Hepatocyte (in vitro differentiated cells): ENCODE data around the gene CRIM1.

ENCODE experiments used
- EZH2 ChIP-seq: fragments of 200-600 bp; sonication (generic); IDR thresholded peaks from 2 replicates; pipeline ENCODE4 v1.6.1; 2016; ENCODE audit warnings: antibody characterized with exemption, mild to moderate bottlenecking, borderline replicate concordance
- EZH2phosphoT487 ChIP-seq: fragments of 200-600 bp; sonication (generic); IDR thresholded peaks from one replicate; pipeline ENCODE4 v1.6.1; 2018; ENCODE audit warnings: antibody characterized with exemption, mild to moderate bottlenecking, low read depth, moderate library complexity; ENCODE audit not compliant: unreplicated experiment, severe bottlenecking
- TF ChIP-seq, protein P1 (sequence below): fragments of 200-600 bp; sonication (generic); IDR thresholded peaks from 2 replicates; pipeline ENCODE4 v1.5.1; 2016; ENCODE audit warnings: antibody characterized with exemption, mild to moderate bottlenecking; ENCODE audit not compliant: poor library complexity

DNA sequence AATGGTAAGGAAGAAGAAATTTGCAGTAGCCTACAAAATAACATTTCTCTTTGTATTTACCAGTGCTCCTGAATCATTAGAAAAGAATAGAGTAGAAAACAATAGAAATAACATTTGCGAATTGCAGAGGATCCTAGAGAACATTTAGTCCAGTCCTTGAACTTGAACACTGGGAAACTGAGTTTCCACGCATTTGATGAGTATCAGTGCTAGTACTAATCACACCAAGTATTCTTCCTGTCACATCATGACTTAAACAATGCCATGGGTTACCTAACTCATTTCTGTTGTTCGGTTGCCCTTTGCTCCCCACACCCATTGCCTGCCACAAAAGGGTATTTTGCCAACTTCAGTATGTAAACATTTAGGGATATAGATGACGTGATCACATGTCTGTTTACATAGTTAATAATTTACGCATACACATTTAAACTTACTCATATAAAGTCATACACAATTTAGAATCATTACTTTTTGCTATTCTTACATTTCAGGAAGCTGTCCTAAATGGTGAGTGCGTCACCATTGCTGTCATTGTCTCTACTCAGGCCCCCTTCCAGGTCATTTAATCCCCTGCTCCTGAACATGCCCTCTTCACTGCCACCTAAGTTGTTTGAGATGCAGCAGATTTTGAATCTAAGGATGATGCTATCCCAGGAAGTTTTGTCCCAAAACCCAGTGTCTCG lies 42.3 kb downstream of the CRIM1 start:
- TF ChIP-seq, protein P1, sequence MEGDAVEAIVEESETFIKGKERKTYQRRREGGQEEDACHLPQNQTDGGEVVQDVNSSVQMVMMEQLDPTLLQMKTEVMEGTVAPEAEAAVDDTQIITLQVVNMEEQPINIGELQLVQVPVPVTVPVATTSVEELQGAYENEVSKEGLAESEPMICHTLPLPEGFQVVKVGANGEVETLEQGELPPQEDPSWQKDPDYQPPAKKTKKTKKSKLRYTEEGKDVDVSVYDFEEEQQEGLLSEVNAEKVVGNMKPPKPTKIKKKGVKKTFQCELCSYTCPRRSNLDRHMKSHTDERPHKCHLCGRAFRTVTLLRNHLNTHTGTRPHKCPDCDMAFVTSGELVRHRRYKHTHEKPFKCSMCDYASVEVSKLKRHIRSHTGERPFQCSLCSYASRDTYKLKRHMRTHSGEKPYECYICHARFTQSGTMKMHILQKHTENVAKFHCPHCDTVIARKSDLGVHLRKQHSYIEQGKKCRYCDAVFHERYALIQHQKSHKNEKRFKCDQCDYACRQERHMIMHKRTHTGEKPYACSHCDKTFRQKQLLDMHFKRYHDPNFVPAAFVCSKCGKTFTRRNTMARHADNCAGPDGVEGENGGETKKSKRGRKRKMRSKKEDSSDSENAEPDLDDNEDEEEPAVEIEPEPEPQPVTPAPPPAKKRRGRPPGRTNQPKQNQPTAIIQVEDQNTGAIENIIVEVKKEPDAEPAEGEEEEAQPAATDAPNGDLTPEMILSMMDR, result no peak
- TF ChIP-seq EZH2 (no peak), EZH2phosphoT487 (no peak)
